Kidney tubule cell (primary cell): Measurements from ENCODE around the gene ZNF772.
"Not testable (repeated sequence)": the region's sequence is repeated elsewhere in the genome, so short reads cannot be mapped to it uniquely, and the experiment has no call there.

ENCODE experiments used
- DNase-seq: peaks from one replicate; pipeline ENCODE4 v3.0.0-alpha.2; 2018; ENCODE audit warnings: low spot score

The ZNF772 gene

GRCh38 chr19:57477191-57478008, at the start of gene ZNF772:
Gene ZNF772, minus strand, starts transcription at chr19:57477566. Its CDS starts 257 bp downstream, at chr19:57477309.
- DNase-seq, result peak; percentile 91

- DNase-seq, result not testable (repeated sequence)
Observed at GRCh38 chr19:57518021-57518420, 40.7 kb upstream of the ZNF772 start.

GRCh38 chr19:57515255-57515654, 37.9 kb upstream of the ZNF772 start:
- DNase-seq, result no peak

GRCh38 chr19:57512845-57513244, 35.5 kb upstream of the ZNF772 start:
- DNase-seq, result no peak

- DNase-seq, result no peak
Observed at GRCh38 chr19:57511484-57511883, 34.1 kb upstream of the ZNF772 start.

- no peak for DNase-seq
Observed at GRCh38 chr19:57506163-57506562, 28.8 kb upstream of the ZNF772 start.

GRCh38 chr19:57500400-57500799, 23.0 kb upstream of the ZNF772 start:
- DNase-seq, result peak; percentile 18

GRCh38 chr19:57499680-57500395, 22.5 kb upstream of the ZNF772 start, which contains the start of gene ZNF773:
Gene ZNF773, plus strand, starts transcription at chr19:57499938. Its CDS starts 143 bp downstream, at chr19:57500081.
- DNase-seq, result peak; percentile 94

GRCh38 chr19:57499332-57499679, 21.9 kb upstream of the ZNF772 start:
- DNase-seq, result not testable (repeated sequence)

GRCh38 chr19:57488299-57488644, 10.9 kb upstream of the ZNF772 start:
- DNase-seq, result not testable (repeated sequence)

- peak; percentile 93 for DNase-seq
Observed at GRCh38 chr19:57487477-57488298, 10.3 kb upstream of the ZNF772 start, which contains the start of gene ZNF419. Gene ZNF419, plus strand, starts transcription at chr19:57487750. Its CDS starts 201 bp downstream, at chr19:57487951.

- no peak for DNase-seq
Observed at GRCh38 chr19:57473646-57474045, 3.7 kb downstream of the ZNF772 start.

GRCh38 chr19:57466489-57466888, 10.9 kb downstream of the ZNF772 start:
- DNase-seq, result no peak

- DNase-seq, result peak; percentile 35
Observed at GRCh38 chr19:57465680-57466381, 11.5 kb downstream of the ZNF772 start.

- no peak for DNase-seq
Observed at GRCh38 chr19:57452307-57452706, 25.1 kb downstream of the ZNF772 start.

- DNase-seq, result peak; percentile 6
Observed at GRCh38 chr19:57443121-57443696, 34.2 kb downstream of the ZNF772 start.

GRCh38 chr19:57441979-57442752, 35.2 kb downstream of the ZNF772 start:
- DNase-seq, result no peak

- DNase-seq, result no peak
Observed at GRCh38 chr19:57438925-57439324, 38.4 kb downstream of the ZNF772 start.

GRCh38 chr19:57437931-57438330, 39.4 kb downstream of the ZNF772 start:
- DNase-seq, result peak; percentile 23

- DNase-seq, result peak; percentile 10
Observed at GRCh38 chr19:57436417-57436816, 40.9 kb downstream of the ZNF772 start.
